NCI-H82 treated with DMSO at 0.1 percent for 48 hours (cell line): ENCODE measurements around the gene VSX2.

Source experiments
- DNase-seq: peaks from one replicate; lab custom pipeline; 2025; ENCODE audit not compliant: unreplicated experiment; lab: John Stamatoyannopoulos, UW

The VSX2 gene

DNA sequence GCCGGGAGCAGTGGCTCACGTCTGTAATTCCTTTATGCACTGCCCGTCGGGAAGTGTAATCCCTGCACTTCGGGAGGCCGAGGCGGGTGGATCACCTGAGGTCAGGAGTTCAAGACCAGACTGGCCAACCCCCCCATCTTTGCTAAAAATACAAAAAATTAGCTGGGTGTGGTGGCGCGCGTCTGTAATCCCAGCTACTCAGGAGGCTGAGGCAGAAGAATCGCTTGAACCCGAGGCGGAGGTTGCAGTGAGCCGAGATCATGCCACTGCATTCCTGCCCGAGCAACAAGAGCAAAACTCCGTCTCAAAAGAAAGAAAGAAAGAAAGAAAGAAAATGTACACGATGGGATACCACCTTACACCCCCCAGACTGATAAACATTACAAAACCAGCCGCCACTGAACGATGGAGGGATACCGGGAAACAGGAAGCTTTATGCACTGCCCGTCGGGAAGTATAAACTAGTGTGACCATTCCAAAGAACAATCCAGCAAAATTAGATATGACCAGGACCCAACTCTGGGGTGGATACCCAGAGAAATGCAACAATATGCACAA lies 62.4 kb downstream of the VSX2 start:
- no peak for DNase-seq

DNA sequence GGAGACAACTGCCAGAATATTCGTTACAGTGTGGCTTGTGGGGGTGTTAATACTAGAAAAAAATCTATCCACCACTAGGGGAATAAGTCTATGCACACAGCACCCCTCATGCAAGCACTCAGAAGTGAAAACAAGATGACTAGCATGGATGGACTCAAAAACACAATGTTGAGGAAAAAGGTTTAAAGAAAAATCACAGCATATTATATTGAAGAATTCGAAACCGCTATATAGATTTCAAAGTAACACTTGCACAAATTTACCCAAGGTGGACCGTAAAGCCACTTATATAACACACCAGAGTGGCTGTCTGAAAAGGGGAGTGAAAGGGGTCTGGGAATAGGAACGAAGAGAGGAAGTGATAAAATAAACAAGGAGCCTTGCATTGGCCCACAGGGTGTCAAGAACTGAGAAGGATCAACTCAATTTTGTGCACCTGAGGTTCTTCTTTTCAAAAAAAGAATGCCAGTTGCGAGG lies 62.9 kb downstream of the VSX2 start:
- DNase-seq, result peak; percentile 16

DNA sequence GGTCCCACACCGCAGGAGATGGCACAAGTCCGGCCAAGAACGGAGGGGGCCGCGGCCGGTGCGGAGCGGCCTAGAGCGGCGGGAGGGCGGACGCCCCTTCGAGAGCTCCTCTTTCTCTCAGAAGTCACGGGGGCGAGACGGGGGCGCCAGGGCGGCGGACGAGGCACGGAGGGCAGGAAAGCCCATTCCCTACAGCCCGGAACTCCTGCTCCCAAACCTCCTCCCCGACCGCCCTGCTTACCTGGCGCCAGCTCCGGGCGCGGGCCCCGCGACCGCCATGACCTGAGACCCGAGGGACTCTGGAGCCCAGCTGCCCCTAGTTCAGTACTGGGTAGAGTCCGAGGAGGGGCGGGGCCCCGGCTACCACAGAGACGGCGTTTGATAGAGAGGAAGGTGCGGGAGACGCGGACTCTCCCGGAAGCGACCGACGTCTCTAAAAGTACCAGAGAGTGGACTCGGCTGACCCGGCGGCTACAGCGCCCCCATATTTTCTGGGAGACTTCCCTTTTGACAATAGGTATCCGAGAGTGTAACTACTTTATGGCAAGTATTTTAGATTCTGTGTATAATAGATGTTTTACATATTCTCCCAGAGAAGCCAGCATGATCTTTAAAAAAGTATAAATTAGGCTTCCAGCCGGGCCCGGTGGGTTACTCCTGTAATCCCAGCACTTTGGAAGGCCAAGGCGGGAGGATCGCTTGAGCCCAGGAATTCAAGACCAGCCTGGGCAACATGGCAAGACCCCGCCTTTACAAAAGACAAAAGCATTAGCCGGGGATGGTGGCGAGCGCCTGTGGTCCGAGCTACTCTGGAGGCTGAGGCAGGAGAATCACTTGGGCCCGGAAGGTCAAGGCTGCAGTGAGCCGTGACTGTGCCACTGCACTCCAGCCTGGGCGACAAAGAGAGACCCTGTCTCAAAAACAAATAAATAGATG lies 63.7 kb downstream of the VSX2 start, which contains the start of gene ABCD4:
ABCD4 (minus strand) TSS at position 301 of the 936 bp plus-strand sequence; CDS start at position 279, 22 bp downstream.
- peak; percentile 84 for DNase-seq

DNA sequence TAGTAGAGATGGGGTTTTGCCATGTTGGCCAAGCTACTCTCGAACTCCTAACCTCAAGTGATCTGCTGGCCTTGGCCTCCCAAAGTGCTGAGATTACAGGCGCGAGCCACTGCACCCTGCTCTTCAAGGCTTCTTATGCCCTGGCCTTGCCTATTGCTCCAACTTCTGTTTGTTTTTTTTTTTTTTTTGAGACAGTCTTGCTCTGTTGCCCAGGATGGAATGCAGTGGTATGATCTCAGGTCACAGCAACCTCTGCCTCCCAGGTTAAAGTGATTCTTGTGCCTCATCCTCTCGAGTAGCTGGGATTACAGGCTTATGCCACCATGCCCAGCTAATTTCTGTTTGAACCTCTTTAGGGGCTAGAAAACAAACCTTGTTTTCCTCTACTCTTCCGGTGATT lies 69.4 kb downstream of the VSX2 start:
- DNase-seq, result no peak

DNA sequence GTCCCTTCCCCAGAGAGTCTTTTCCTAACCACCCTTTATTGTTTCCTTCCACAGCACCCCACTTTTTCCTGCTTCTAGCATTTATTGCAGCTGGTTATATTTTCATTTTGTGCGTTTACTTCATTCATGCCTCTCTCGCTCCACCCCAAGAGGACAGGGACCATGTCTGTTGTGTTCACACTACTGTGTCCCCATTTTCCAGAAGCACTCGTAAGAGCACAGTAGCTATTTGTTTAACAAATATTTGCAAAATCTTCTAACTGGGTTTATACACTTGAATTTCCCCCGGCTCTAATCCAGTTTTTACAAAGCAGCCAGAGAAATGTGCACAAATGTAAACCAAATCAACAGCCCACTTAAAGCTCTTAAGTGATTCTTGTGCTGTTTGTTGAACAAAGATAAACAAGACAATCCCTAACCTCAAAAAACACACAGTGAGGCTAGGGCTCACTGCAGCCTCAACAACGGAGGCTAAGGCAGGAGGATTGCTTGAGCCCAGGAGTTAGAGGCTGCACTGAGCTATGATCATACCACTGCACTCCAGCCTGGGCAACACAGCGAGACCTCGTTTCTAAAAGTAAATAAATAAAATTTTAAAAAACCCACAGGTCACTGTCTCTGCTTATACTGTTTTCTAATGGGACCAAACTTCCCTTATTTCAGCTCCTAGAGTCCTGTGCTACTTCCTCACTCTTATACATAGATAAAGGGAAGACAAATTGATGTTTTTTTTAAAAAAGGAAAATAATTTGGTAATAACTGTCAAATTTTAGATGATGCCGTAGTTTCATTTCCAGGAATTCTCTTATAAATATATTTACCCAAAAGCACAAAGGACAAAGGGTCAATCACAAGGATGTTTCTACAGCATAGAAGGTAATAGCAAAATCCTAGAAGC lies 70.1 kb downstream of the VSX2 start:
- DNase-seq, result no peak

DNA sequence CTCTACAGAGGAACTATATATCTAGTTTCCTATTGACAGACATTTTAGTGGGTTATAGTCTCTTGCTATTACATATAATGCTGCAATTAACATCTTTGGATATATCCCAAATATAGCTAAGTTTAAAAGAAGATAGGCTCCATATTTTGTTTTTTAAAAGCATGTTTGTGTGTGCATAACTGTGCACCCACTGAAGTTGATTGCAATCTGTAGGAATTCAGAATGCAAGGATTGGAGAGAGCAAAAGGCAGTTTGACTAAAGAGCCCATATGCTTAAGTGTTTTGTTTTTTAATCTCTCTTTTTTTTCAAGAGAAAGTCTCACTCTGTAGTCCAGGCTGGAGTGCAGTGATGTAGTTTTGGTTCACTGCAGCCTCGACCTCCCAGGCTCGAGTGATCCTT lies 72.9 kb downstream of the VSX2 start:
- DNase-seq, result no peak
